Measurements from ENCODE around the gene CADPS.

DNA sequence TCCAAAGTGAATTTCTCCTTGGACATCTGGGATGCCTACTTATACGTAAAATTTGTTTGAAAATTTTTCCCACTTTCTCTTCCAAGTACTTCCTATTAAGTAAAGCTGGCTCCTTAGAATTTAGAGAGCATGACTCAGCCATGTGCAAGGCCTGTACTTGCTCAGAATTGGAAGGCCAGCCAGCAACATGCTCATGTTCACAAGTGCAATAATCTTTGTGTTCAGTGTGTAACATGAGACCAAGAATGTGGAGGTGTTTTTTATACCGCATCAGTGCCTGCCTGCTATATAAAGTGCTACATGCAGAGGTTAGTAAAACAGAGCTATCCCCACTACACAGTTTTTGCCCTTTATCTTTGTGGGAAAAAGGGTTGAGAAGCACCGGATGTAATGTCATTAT lies 349.9 kb downstream of the CADPS start:
- TF ChIP-seq, protein P1, sequence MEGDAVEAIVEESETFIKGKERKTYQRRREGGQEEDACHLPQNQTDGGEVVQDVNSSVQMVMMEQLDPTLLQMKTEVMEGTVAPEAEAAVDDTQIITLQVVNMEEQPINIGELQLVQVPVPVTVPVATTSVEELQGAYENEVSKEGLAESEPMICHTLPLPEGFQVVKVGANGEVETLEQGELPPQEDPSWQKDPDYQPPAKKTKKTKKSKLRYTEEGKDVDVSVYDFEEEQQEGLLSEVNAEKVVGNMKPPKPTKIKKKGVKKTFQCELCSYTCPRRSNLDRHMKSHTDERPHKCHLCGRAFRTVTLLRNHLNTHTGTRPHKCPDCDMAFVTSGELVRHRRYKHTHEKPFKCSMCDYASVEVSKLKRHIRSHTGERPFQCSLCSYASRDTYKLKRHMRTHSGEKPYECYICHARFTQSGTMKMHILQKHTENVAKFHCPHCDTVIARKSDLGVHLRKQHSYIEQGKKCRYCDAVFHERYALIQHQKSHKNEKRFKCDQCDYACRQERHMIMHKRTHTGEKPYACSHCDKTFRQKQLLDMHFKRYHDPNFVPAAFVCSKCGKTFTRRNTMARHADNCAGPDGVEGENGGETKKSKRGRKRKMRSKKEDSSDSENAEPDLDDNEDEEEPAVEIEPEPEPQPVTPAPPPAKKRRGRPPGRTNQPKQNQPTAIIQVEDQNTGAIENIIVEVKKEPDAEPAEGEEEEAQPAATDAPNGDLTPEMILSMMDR (conservative IDR thresholded peaks at IDR 0.05): no peak
- TF ChIP-seq EZH2 (IDR thresholded peaks at IDR 0.05; ENCODE audit: low read depth): no peak

Measured in PC-9 (cell line).